Muscle of arm (tissue), 12 donors: Measurements from ENCODE around the gene MAP4K3. TPM values are rescaled to one million over a fixed set of nuclear protein-coding genes. Genes with fewer than 3 reads are reported as not detected.
"Not testable (repeated sequence)": the region's sequence is repeated elsewhere in the genome, so short reads cannot be mapped to it uniquely, and the experiment has no call there.

Source experiments
- DNase-seq: peaks from one replicate; pipeline ENCODE4 v3.0.0-alpha.2; 2013
- polyA plus RNA-seq, 12 donors: library from polyadenylated mRNA; unstranded; fragments of 120-200 nt; gene quantifications; one replicate each; pipeline ENCODE4 v1.2.1, GENCODE V29; 2013; ENCODE audit not compliant: insufficient read length in 12 of 12

Gene MAP4K3
- polyA plus RNA-seq, 12 donors: 29.3 to 60.0 (median 48.8) TPM; not detected in 1

GRCh38 chr2:39244963-39245625 is 192.0 kb downstream of the MAP4K3 start:
- not testable (repeated sequence) for DNase-seq

GRCh38 chr2:39244241-39244862 is 192.7 kb downstream of the MAP4K3 start:
- not testable (repeated sequence) for DNase-seq

GRCh38 chr2:39243469-39244123 is 193.5 kb downstream of the MAP4K3 start, which contains the start of gene CDKL4:
TSS of gene CDKL4 (minus strand) at chr2:39243970.
- no peak for DNase-seq

- DNase-seq: no peak
Measured at GRCh38 chr2:39241588-39241987, 195.5 kb downstream of the MAP4K3 start.

- no peak for DNase-seq
Measured at GRCh38 chr2:39240758-39241157, 196.3 kb downstream of the MAP4K3 start.

- no peak for DNase-seq
Measured at GRCh38 chr2:39234754-39235153, 202.3 kb downstream of the MAP4K3 start.

- DNase-seq: no peak
Measured at GRCh38 chr2:39232141-39232540, 204.9 kb downstream of the MAP4K3 start.

GRCh38 chr2:39228413-39229209 is 208.5 kb downstream of the MAP4K3 start:
- peak; percentile 33 for DNase-seq

GRCh38 chr2:39227628-39228412 is 209.3 kb downstream of the MAP4K3 start:
- DNase-seq: peak; percentile 82

- DNase-seq: no peak
Measured at GRCh38 chr2:39225567-39225966, 211.5 kb downstream of the MAP4K3 start.

- no peak for DNase-seq
Measured at GRCh38 chr2:39223909-39224308, 213.2 kb downstream of the MAP4K3 start.

GRCh38 chr2:39221459-39221858 is 215.6 kb downstream of the MAP4K3 start:
- DNase-seq: no peak

- DNase-seq: no peak
Measured at GRCh38 chr2:39220136-39220535, 216.9 kb downstream of the MAP4K3 start.

- no peak for DNase-seq
Measured at GRCh38 chr2:39218391-39218790, 218.7 kb downstream of the MAP4K3 start.

- DNase-seq: no peak
Measured at GRCh38 chr2:39217192-39217550, 219.9 kb downstream of the MAP4K3 start.

GRCh38 chr2:39216346-39217191 is 220.5 kb downstream of the MAP4K3 start:
- no peak for DNase-seq

- no peak for DNase-seq
Measured at GRCh38 chr2:39215545-39215944, 221.5 kb downstream of the MAP4K3 start.

GRCh38 chr2:39213015-39213414 is 224.1 kb downstream of the MAP4K3 start:
- DNase-seq: no peak

- no peak for DNase-seq
Measured at GRCh38 chr2:39210846-39211245, 226.2 kb downstream of the MAP4K3 start.

GRCh38 chr2:39203382-39203781 is 233.7 kb downstream of the MAP4K3 start:
- DNase-seq: no peak
